HG03460 (cell line): Measurements from ENCODE around the gene ALDH8A1.
"Not testable (repeated sequence)": the region's sequence is repeated elsewhere in the genome, so short reads cannot be mapped to it uniquely, and the experiment has no call there.

Experiments
- ATAC-seq: cut with Tn5 transposase; IDR thresholded peaks from one replicate; pipeline ENCODE4 v1.9.1; 2021; ENCODE audit not compliant: unreplicated experiment

The ALDH8A1 gene

GRCh38 chr6:134911547-134911946 lies 38.4 kb downstream of the ALDH8A1 start:
- ATAC-seq = no peak

- ATAC-seq = no peak
Observed at GRCh38 chr6:134910593-134910935, 39.3 kb downstream of the ALDH8A1 start.

- no peak for ATAC-seq
Observed at GRCh38 chr6:134909701-134910592, 40.0 kb downstream of the ALDH8A1 start.

GRCh38 chr6:134908906-134909516 lies 40.9 kb downstream of the ALDH8A1 start:
- ATAC-seq = no peak

GRCh38 chr6:134904731-134905130 lies 45.2 kb downstream of the ALDH8A1 start:
- ATAC-seq = not testable (repeated sequence)

- no peak for ATAC-seq
Observed at GRCh38 chr6:134903448-134903847, 46.5 kb downstream of the ALDH8A1 start.

GRCh38 chr6:134902936-134903335 lies 47.0 kb downstream of the ALDH8A1 start:
- no peak for ATAC-seq

- no peak for ATAC-seq
Observed at GRCh38 chr6:134902074-134902861, 47.6 kb downstream of the ALDH8A1 start.

- ATAC-seq = no peak
Observed at GRCh38 chr6:134898575-134898974, 51.3 kb downstream of the ALDH8A1 start.

GRCh38 chr6:134898166-134898565 lies 51.7 kb downstream of the ALDH8A1 start:
- ATAC-seq = not testable (repeated sequence)

GRCh38 chr6:134896910-134897309 lies 53.0 kb downstream of the ALDH8A1 start:
- ATAC-seq = no peak

GRCh38 chr6:134894800-134895199 lies 55.1 kb downstream of the ALDH8A1 start:
- ATAC-seq = no peak

GRCh38 chr6:134892362-134892761 lies 57.5 kb downstream of the ALDH8A1 start:
- no peak for ATAC-seq

GRCh38 chr6:134891633-134892032 lies 58.3 kb downstream of the ALDH8A1 start:
- no peak for ATAC-seq

GRCh38 chr6:134888316-134888715 lies 61.6 kb downstream of the ALDH8A1 start:
- no peak for ATAC-seq

- no peak for ATAC-seq
Observed at GRCh38 chr6:134884752-134885151, 65.1 kb downstream of the ALDH8A1 start.

- no peak for ATAC-seq
Observed at GRCh38 chr6:134883314-134883713, 66.6 kb downstream of the ALDH8A1 start.

- ATAC-seq = peak; percentile 58
Observed at GRCh38 chr6:134882426-134883038, 67.4 kb downstream of the ALDH8A1 start.

- ATAC-seq = no peak
Observed at GRCh38 chr6:134880487-134881190, 69.3 kb downstream of the ALDH8A1 start.

GRCh38 chr6:134878136-134878535 lies 71.8 kb downstream of the ALDH8A1 start:
- ATAC-seq = no peak

- ATAC-seq = no peak
Observed at GRCh38 chr6:134875367-134875766, 74.5 kb downstream of the ALDH8A1 start.
